Measurements from ENCODE around the gene CCDC85B. TPM values are rescaled to one million over a fixed set of nuclear protein-coding genes. Genes with fewer than 3 reads are reported as not detected.

Gene CCDC85B
- total RNA-seq, 1 experiment from 2014 or later = 20.8 TPM

- DNase-seq (ENCODE audit: unreplicated experiment) = no peak
- no peak for TF ChIP-seq CTCF (IDR thresholded peaks at IDR 0.05; ENCODE audit: unreplicated experiment)
- Mint-ChIP-seq H3K9me3 (ENCODE audit: unreplicated experiment) (no peaks in the 10 kb centered on the region), H3K36me3 (ENCODE audit: insufficient read depth, unreplicated experiment) (peaks cover 20% of the 10 kb centered on the region), H3K27ac (ENCODE audit: low read depth, unreplicated experiment) (no peak overlapping the region), H3K4me1 (ENCODE audit: insufficient read depth, unreplicated experiment) (peaks cover 7% of the 10 kb centered on the region), H3K27me3 (ENCODE audit: insufficient read depth, unreplicated experiment) (no peaks in the 10 kb centered on the region), H3K4me3 (ENCODE audit: unreplicated experiment) (no peak overlapping the region)
- CTCF ChIA-PET = interaction anchor here (0.8 to 4.5 kb wide), 4 partner anchors 10 to 153 kb away, joined by 3 to 41 read pairs (median 4); partner anchors contain the start of gene MUS81
- POLR2A ChIA-PET = interaction anchor here (1.2 to 4.6 kb wide), 5 partner anchors 10 to 286 kb away, joined by 3 to 57 read pairs (median 4); partner anchors contain the start of genes CCDC85B, CFL1, FIBP and MUS81
- no TSS peak for BruUV-seq (replicated peaks)
- intact Hi-C loops (cut with micrococcal nuclease) = no loop called here
Observed at GRCh38 chr11:65869643-65870306, 20.7 kb upstream of the CCDC85B start.

- no peak overlapping the region for H3K27ac Mint-ChIP-seq (ENCODE audit: low read depth, unreplicated experiment)
Observed at GRCh38 chr11:65870307-65870658, 20.2 kb upstream of the CCDC85B start.

GRCh38 chr11:65870706-65871681, 19.5 kb upstream of the CCDC85B start:
- ChIA-PET POLR2A (interaction anchor here (0.7 to 4.6 kb wide), 7 partner anchors 11 to 268 kb away, joined by 3 to 57 read pairs (median 4); partner anchors contain the start of genes CCDC85B, CFL1, FIBP and MUS81), CTCF (interaction anchor here (1.3 to 4.5 kb wide), 4 partner anchors 11 to 174 kb away, joined by 4 to 41 read pairs (median 11); partner anchors contain the start of gene MUS81)
- Mint-ChIP-seq H3K27ac (ENCODE audit: low read depth, unreplicated experiment) (no peak overlapping the region), H3K27me3 (ENCODE audit: insufficient read depth, unreplicated experiment) (no peaks in the 10 kb centered on the region), H3K9me3 (ENCODE audit: unreplicated experiment) (no peaks in the 10 kb centered on the region), H3K4me3 (ENCODE audit: unreplicated experiment) (no peak overlapping the region), H3K36me3 (ENCODE audit: insufficient read depth, unreplicated experiment) (peaks cover 8% of the 10 kb centered on the region), H3K4me1 (ENCODE audit: insufficient read depth, unreplicated experiment) (peaks cover 7% of the 10 kb centered on the region)
- intact Hi-C loops (cut with micrococcal nuclease) = no loop called here
- no peak for TF ChIP-seq CTCF (IDR thresholded peaks at IDR 0.05; ENCODE audit: unreplicated experiment)
- DNase-seq (ENCODE audit: unreplicated experiment) = no peak
- BruUV-seq (replicated peaks) = no TSS peak

More at GRCh38 chr11:65870307-65870658, 20.2 kb upstream of the CCDC85B start:
- POLR2A ChIA-PET = interaction anchor here (1.2 to 4.6 kb wide), 4 partner anchors 11 to 286 kb away, joined by 3 to 57 read pairs (median 15); partner anchors contain the start of genes CCDC85B, CFL1, FIBP and MUS81
- BruUV-seq (replicated peaks) = no TSS peak
- no peak for DNase-seq (ENCODE audit: unreplicated experiment)
- Mint-ChIP-seq H3K9me3 (ENCODE audit: unreplicated experiment) (no peaks in the 10 kb centered on the region), H3K4me1 (ENCODE audit: insufficient read depth, unreplicated experiment) (peaks cover 7% of the 10 kb centered on the region), H3K4me3 (ENCODE audit: unreplicated experiment) (no peak overlapping the region), H3K36me3 (ENCODE audit: insufficient read depth, unreplicated experiment) (peaks cover 15% of the 10 kb centered on the region), H3K27me3 (ENCODE audit: insufficient read depth, unreplicated experiment) (no peaks in the 10 kb centered on the region)
- intact Hi-C loops (cut with micrococcal nuclease) = no loop called here
- no peak for TF ChIP-seq CTCF (IDR thresholded peaks at IDR 0.05; ENCODE audit: unreplicated experiment)
- CTCF ChIA-PET = interaction anchor here (0.8 to 4.5 kb wide), 3 partner anchors 10 to 175 kb away, joined by 3 to 41 read pairs (median 7); partner anchors contain the start of gene MUS81

Measured in MCF 10A (cell line).